Measurements from ENCODE around the gene LCNL1.
A peak's percentile ranks its signal among the peaks of the same experiment; 100 is the strongest.

The LCNL1 gene

GRCh38 chr9:136978073-136978864 lies 4.5 kb upstream of the LCNL1 start:
- H3K14ac ChIP-seq (ENCODE audit: low read length in 2 of 2) = peak overlapping the region in 1 of 2 experiments; percentile 72
- H3K18ac ChIP-seq (ENCODE audit: low read depth in 1 of 2, low read length in 2 of 2) = peak overlapping the region; percentile 1 to 75

GRCh38 chr9:136978865-136979544 lies 3.8 kb upstream of the LCNL1 start:
- Histone ChIP-seq H3K4ac (ENCODE audit: low read depth in 1 of 2, low read length in 2 of 2) (no peak overlapping the region), H4K91ac (ENCODE audit: low read length) (no peak overlapping the region), H2AK5ac (ENCODE audit: low read length, severe bottlenecking) (no peak overlapping the region), H2BK15ac (ENCODE audit: low read depth, poor library complexity, severe bottlenecking) (no peak overlapping the region), H3K4me2 (ENCODE audit: low read length, poor library complexity, severe bottlenecking) (no peak overlapping the region), H2AFZ (ENCODE audit: low read depth, low read length) (no peak overlapping the region), H3K27me3 (ENCODE audit: control insufficient read depth in 1 of 2, insufficient read depth in 1 of 2, low read length in 2 of 2) (peaks cover 17 to 38% of the 10 kb centered on the region in 2 experiments), H2BK120ac (ENCODE audit: low read depth, low read length) (no peak overlapping the region), H3K23ac (ENCODE audit: low read length in 2 of 2) (no peak overlapping the region), H2BK5ac (ENCODE audit: low read depth, low read length, poor library complexity, severe bottlenecking) (no peak overlapping the region), H3K14ac (ENCODE audit: low read length in 2 of 2) (no peak overlapping the region), H3K27ac (ENCODE audit: low read length, poor library complexity, severe bottlenecking) (no peak overlapping the region), H2BK12ac (ENCODE audit: low read length in 2 of 2) (no peak overlapping the region), H3K79me1 (replicated peaks; ENCODE audit: low read length, poor library complexity, severe bottlenecking) (no peaks in the 10 kb centered on the region), H3K9ac (ENCODE audit: low read length) (no peak overlapping the region), H3K9me3 (ENCODE audit: control insufficient read depth, low read length) (no peaks in the 10 kb centered on the region), H3K18ac (ENCODE audit: low read depth in 1 of 2, low read length in 2 of 2) (no peak overlapping the region), H3K4me3 (ENCODE audit: insufficient read depth in 1 of 2, low read depth in 1 of 2, low read length in 2 of 2) (no peak overlapping the region), H3K4me1 (ENCODE audit: control insufficient read depth, insufficient read depth, low read depth, low read length) (peaks cover 30% of the 10 kb centered on the region), H4K8ac (ENCODE audit: low read length) (no peak overlapping the region), H3K36me3 (ENCODE audit: control insufficient read depth in 1 of 2, insufficient read depth in 2 of 2, low read depth in 1 of 2, low read length in 2 of 2) (peaks cover 0 to 4% of the 10 kb centered on the region in 2 experiments)
- 58% methylated on average over 38 of the region's 41 CpGs for WGBS
- no peak for DNase-seq

More at GRCh38 chr9:136978073-136978864, 4.5 kb upstream of the LCNL1 start:
- Histone ChIP-seq H3K27ac (ENCODE audit: low read length, poor library complexity, severe bottlenecking) (no peak overlapping the region), H3K4me3 (ENCODE audit: insufficient read depth in 1 of 2, low read depth in 1 of 2, low read length in 2 of 2) (peak overlapping the region; percentile 67 to 68), H3K9me3 (ENCODE audit: control insufficient read depth, low read length) (no peaks in the 10 kb centered on the region), H3K23ac (ENCODE audit: low read length in 2 of 2) (no peak overlapping the region), H3K9ac (ENCODE audit: low read length) (peak overlapping the region; percentile 26), H2BK15ac (ENCODE audit: low read depth, poor library complexity, severe bottlenecking) (no peak overlapping the region), H2AK5ac (ENCODE audit: low read length, severe bottlenecking) (no peak overlapping the region), H3K4ac (ENCODE audit: low read depth in 1 of 2, low read length in 2 of 2) (peak overlapping the region in 1 of 2 experiments; percentile 82), H3K79me1 (replicated peaks; ENCODE audit: low read length, poor library complexity, severe bottlenecking) (no peaks in the 10 kb centered on the region), H2BK120ac (ENCODE audit: low read depth, low read length) (no peak overlapping the region), H4K8ac (ENCODE audit: low read length) (peak overlapping the region; percentile 88), H2BK12ac (ENCODE audit: low read length in 2 of 2) (peak overlapping the region in 1 of 2 experiments; percentile 23), H3K27me3 (ENCODE audit: control insufficient read depth in 1 of 2, insufficient read depth in 1 of 2, low read length in 2 of 2) (peaks cover 10 to 31% of the 10 kb centered on the region in 2 experiments), H3K4me2 (ENCODE audit: low read length, poor library complexity, severe bottlenecking) (peak overlapping the region; percentile 59), H2AFZ (ENCODE audit: low read depth, low read length) (peak overlapping the region; percentile 1), H2BK5ac (ENCODE audit: low read depth, low read length, poor library complexity, severe bottlenecking) (no peak overlapping the region), H4K91ac (ENCODE audit: low read length) (peak overlapping the region; percentile 81), H3K4me1 (ENCODE audit: control insufficient read depth, insufficient read depth, low read depth, low read length) (peaks cover 30% of the 10 kb centered on the region), H3K36me3 (ENCODE audit: control insufficient read depth in 1 of 2, insufficient read depth in 2 of 2, low read depth in 1 of 2, low read length in 2 of 2) (peaks cover 0 to 4% of the 10 kb centered on the region in 2 experiments)
- DNase-seq = peak; percentile 66
- WGBS = 2% methylated on average over 48 of the region's 78 CpGs

GRCh38 chr9:136979769-136980587 lies 2.8 kb upstream of the LCNL1 start:
- 95% methylated on average over 26 of the region's 26 CpGs for WGBS

More at GRCh38 chr9:136979769-136980587, 2.8 kb upstream of the LCNL1 start:
- Histone ChIP-seq H2BK12ac (ENCODE audit: low read length in 2 of 2) (no peak overlapping the region), H2AK5ac (ENCODE audit: low read length, severe bottlenecking) (no peak overlapping the region), H3K27me3 (ENCODE audit: control insufficient read depth in 1 of 2, insufficient read depth in 1 of 2, low read length in 2 of 2) (peaks cover 27 to 46% of the 10 kb centered on the region in 2 experiments), H3K36me3 (ENCODE audit: control insufficient read depth in 1 of 2, insufficient read depth in 2 of 2, low read depth in 1 of 2, low read length in 2 of 2) (peaks cover 0 to 4% of the 10 kb centered on the region in 2 experiments), H3K9ac (ENCODE audit: low read length) (no peak overlapping the region), H2BK5ac (ENCODE audit: low read depth, low read length, poor library complexity, severe bottlenecking) (no peak overlapping the region), H2BK15ac (ENCODE audit: low read depth, poor library complexity, severe bottlenecking) (no peak overlapping the region), H3K23ac (ENCODE audit: low read length in 2 of 2) (no peak overlapping the region), H4K91ac (ENCODE audit: low read length) (no peak overlapping the region), H3K4me3 (ENCODE audit: insufficient read depth in 1 of 2, low read depth in 1 of 2, low read length in 2 of 2) (no peak overlapping the region), H3K27ac (ENCODE audit: low read length, poor library complexity, severe bottlenecking) (no peak overlapping the region), H3K4ac (ENCODE audit: low read depth in 1 of 2, low read length in 2 of 2) (no peak overlapping the region), H3K9me3 (ENCODE audit: control insufficient read depth, low read length) (no peaks in the 10 kb centered on the region), H4K8ac (ENCODE audit: low read length) (no peak overlapping the region), H3K79me1 (replicated peaks; ENCODE audit: low read length, poor library complexity, severe bottlenecking) (no peaks in the 10 kb centered on the region), H3K14ac (ENCODE audit: low read length in 2 of 2) (no peak overlapping the region), H2AFZ (ENCODE audit: low read depth, low read length) (no peak overlapping the region), H3K4me2 (ENCODE audit: low read length, poor library complexity, severe bottlenecking) (no peak overlapping the region), H3K18ac (ENCODE audit: low read depth in 1 of 2, low read length in 2 of 2) (no peak overlapping the region), H3K4me1 (ENCODE audit: control insufficient read depth, insufficient read depth, low read depth, low read length) (peaks cover 34% of the 10 kb centered on the region), H2BK120ac (ENCODE audit: low read depth, low read length) (no peak overlapping the region)
- no peak for DNase-seq
